ENCODE measurements around the gene SNX1. TPM values are rescaled to one million over a fixed set of nuclear protein-coding genes. Genes with fewer than 3 reads are reported as not detected.
"Not testable (repeated sequence)": the region's sequence is repeated elsewhere in the genome, so short reads cannot be mapped to it uniquely, and the experiment has no call there.

SNX1 gene
- polyA plus RNA-seq, 1 donor, result 93.6 TPM

DNA sequence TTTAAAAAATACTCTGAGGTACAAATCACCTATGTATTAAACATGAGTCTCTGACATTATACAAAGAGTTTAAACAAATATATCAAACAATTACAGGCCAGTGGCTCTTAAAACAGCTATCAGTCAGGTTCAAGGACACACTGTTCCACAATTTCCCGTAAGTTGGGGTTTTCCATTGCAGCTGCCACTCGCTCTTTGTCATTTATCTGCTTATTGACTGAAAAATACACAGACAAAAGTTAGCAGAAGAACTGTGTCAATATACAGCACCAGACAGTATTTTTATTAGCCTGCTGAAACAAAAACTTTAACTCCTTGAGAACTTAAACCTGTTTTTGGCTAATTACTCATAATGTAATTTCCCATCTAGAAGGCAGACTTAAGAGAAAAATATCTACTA, 23.0 kb upstream of the SNX1 start:
- Histone ChIP-seq H3K4me1 (ENCODE audit: control insufficient read depth, insufficient read depth, low read length) (peaks cover 23% of the 10 kb centered on the region), H3K4me3 (ENCODE audit: low read length) (no peak overlapping the region), H3K27ac (ENCODE audit: low read length) (peak overlapping the region; percentile 10), H3K9me3 (ENCODE audit: control insufficient read depth, low read depth, low read length) (no peaks in the 10 kb centered on the region), H3K27me3 (ENCODE audit: control insufficient read depth, insufficient read depth, low read length) (no peaks in the 10 kb centered on the region), H3K36me3 (ENCODE audit: control insufficient read depth, insufficient read depth, low read length) (peaks cover 13% of the 10 kb centered on the region)
- DNase-seq, result peak in 1 of 2 donors; percentile 6
- WGBS (ENCODE audit: insufficient coverage, low lambda C conversion rate), result no CpG with 5 or more reads among the region's 2 CpGs

DNA sequence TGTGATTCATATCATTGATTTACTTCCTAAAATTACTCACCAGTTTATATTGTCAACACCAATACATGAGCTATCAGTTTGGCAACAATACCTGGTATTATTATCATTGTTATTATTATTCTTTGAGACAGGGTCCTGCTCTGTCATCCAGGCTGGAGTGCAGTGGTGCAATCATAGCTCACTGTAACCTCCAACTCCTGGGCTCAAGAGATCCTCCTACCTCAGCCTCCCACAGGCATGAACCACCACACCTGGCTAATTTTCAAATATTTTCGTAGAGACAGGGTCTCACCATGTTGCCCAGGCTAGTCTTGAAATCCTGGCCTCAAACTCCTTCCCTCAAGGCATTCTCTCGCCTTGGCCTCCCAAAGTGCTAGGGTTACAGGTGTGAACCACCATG, 22.3 kb upstream of the SNX1 start:
- H3K4me3 ChIP-seq (ENCODE audit: low read length); H3K27me3 ChIP-seq (ENCODE audit: control insufficient read depth, insufficient read depth, low read length); DNase-seq; H3K27ac ChIP-seq (ENCODE audit: low read length); H3K9me3 ChIP-seq (ENCODE audit: control insufficient read depth, low read depth, low read length): not testable (repeated sequence)
- H3K36me3 ChIP-seq (ENCODE audit: control insufficient read depth, insufficient read depth, low read length), result peaks cover 13% of the 10 kb centered on the region
- peaks cover 23% of the 10 kb centered on the region for H3K4me1 ChIP-seq (ENCODE audit: control insufficient read depth, insufficient read depth, low read length)
- 100% methylated on average over 1 of the region's 2 CpGs for WGBS (ENCODE audit: insufficient coverage, low lambda C conversion rate)

DNA sequence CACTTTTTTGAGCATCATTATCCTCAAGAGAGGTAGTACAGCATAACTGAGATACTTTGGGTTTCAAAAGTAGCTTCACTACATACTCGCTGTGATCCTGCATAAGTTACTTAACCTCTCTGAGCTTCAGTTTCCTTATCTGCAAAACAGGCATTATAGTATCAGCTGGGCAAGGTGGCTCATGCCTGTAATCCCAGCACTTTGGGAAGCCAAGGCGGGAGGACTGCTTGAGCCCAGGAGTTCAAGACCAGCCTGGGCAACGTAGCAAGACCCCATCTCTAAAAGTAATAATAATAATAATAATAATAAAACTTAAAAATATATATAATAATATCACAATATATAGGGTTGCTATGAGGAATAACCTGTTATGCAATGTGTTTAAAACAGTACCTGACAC, 13.0 kb upstream of the SNX1 start:
- H3K4me3 ChIP-seq (ENCODE audit: low read length), result no peak overlapping the region
- DNase-seq, result no peak
- H3K9me3 ChIP-seq (ENCODE audit: control insufficient read depth, low read depth, low read length), result no peaks in the 10 kb centered on the region
- H3K27me3 ChIP-seq (ENCODE audit: control insufficient read depth, insufficient read depth, low read length), result no peaks in the 10 kb centered on the region
- no peak overlapping the region for H3K27ac ChIP-seq (ENCODE audit: low read length)
- WGBS (ENCODE audit: insufficient coverage, low lambda C conversion rate), result 60% methylated on average over 1 of the region's 3 CpGs
- H3K4me1 ChIP-seq (ENCODE audit: control insufficient read depth, insufficient read depth, low read length), result no peaks in the 10 kb centered on the region
- peaks cover 37% of the 10 kb centered on the region for H3K36me3 ChIP-seq (ENCODE audit: control insufficient read depth, insufficient read depth, low read length)

DNA sequence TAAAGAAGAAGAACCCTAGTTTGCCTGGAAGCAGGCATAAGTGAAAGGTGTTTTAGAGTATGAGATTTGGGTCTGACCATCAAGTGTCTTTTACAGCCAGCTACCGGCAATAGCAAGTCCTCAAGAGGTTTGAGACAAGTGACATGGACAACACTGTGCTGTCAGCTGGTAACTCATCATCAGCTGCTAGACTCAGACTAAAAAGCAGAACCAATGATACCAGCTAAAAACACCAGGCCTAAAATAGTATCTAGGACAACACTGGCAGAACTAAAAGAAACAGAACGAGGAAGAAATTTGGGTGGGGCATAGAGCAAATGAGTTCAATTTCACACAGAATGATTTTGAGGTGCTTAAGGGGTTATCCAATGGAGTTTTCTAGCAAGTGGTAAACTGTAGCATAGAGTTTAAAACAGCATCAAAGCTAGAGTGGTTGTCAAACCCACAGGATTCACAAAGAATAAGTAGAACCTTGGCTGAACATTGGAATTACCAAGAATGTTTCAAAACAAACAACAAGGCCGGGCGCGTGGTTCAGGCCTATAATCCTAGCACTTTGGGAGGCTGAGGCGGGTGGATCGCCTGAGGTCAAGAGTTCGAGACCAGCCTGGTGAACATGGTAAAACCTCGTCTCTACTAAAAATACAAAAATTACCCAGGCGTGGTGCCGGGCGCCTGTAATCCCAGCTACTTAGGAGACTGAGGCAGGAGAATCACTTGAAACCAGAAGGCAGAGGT, 6.1 kb upstream of the SNX1 start:
- no peak overlapping the region for H3K27ac ChIP-seq (ENCODE audit: low read length)

DNA sequence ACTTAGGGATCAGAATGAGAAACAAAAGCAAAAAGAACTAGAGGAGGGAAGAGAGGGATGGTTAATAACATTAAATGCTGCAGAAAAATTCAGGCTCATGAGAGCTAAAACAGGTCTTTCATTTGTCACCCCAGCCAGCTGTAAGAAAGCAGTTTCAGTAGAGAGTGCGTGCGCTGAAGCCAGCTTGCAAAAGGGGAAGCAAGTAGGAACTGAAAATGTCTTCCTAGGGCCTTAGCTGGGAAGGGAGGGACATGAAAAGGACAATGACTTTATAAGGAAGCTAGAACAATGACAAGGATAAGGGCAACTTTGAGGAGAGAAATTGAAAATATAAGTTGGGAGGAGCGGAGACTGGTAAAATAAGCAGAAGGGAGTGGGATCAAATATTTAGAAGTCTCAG, 5.3 kb upstream of the SNX1 start:
- peaks cover 14% of the 10 kb centered on the region for H3K36me3 ChIP-seq (ENCODE audit: control insufficient read depth, insufficient read depth, low read length)
- DNase-seq, result no peak
- 86% methylated on average over 3 of the region's 3 CpGs for WGBS (ENCODE audit: insufficient coverage, low lambda C conversion rate)
- H3K27ac ChIP-seq (ENCODE audit: low read length), result no peak overlapping the region
- H3K9me3 ChIP-seq (ENCODE audit: control insufficient read depth, low read depth, low read length), result no peaks in the 10 kb centered on the region
- H3K27me3 ChIP-seq (ENCODE audit: control insufficient read depth, insufficient read depth, low read length), result no peaks in the 10 kb centered on the region
- peaks cover 12% of the 10 kb centered on the region for H3K4me1 ChIP-seq (ENCODE audit: control insufficient read depth, insufficient read depth, low read length)
- no peak overlapping the region for H3K4me3 ChIP-seq (ENCODE audit: low read length)

More for the DNA sequence above, 6.1 kb upstream of the SNX1 start:
- H3K9me3 ChIP-seq (ENCODE audit: control insufficient read depth, low read depth, low read length), result no peaks in the 10 kb centered on the region
- H3K36me3 ChIP-seq (ENCODE audit: control insufficient read depth, insufficient read depth, low read length), result peaks cover 19% of the 10 kb centered on the region
- H3K4me3 ChIP-seq (ENCODE audit: low read length), result no peak overlapping the region
- WGBS (ENCODE audit: insufficient coverage, low lambda C conversion rate), result no CpG with 5 or more reads among the region's 12 CpGs
- H3K4me1 ChIP-seq (ENCODE audit: control insufficient read depth, insufficient read depth, low read length), result peaks cover 5% of the 10 kb centered on the region
- DNase-seq, result no peak
- no peaks in the 10 kb centered on the region for H3K27me3 ChIP-seq (ENCODE audit: control insufficient read depth, insufficient read depth, low read length)

DNA sequence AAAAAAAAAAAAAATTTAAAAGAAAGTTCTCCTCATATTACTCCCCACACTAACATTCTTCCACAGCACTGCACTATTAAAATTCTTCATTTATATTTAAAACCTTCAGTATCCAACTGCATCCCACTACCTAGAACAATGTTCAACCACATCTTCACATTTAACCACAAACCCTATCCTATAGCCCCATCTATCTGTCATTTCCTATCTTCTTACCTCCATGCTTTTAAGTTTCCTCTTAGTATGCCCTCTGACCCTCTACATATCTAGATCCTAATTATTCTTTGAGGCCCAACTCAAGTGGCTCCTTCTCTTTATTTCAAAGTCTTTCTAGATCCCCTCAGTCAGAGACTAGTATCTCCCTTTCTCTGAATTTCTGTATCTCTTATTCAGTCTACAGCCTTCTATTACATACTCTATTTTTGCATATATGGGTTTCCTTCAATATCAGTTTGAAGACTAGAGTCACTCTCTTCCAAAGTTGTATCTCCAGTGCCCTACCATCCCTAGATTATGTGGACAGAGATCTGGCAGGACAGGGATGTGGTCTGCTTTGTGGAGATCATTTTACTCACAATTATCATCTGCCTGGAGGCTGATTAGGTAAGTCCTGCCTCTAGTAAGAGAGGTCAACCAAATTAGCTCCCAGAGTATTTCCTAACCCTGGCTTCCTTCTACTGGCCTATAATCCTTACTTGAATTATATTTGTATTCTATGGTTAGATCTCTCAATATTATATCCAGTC, 3.5 kb upstream of the SNX1 start:
- H3K4me1 ChIP-seq (ENCODE audit: control insufficient read depth, insufficient read depth, low read length), result peaks cover 13% of the 10 kb centered on the region

DNA sequence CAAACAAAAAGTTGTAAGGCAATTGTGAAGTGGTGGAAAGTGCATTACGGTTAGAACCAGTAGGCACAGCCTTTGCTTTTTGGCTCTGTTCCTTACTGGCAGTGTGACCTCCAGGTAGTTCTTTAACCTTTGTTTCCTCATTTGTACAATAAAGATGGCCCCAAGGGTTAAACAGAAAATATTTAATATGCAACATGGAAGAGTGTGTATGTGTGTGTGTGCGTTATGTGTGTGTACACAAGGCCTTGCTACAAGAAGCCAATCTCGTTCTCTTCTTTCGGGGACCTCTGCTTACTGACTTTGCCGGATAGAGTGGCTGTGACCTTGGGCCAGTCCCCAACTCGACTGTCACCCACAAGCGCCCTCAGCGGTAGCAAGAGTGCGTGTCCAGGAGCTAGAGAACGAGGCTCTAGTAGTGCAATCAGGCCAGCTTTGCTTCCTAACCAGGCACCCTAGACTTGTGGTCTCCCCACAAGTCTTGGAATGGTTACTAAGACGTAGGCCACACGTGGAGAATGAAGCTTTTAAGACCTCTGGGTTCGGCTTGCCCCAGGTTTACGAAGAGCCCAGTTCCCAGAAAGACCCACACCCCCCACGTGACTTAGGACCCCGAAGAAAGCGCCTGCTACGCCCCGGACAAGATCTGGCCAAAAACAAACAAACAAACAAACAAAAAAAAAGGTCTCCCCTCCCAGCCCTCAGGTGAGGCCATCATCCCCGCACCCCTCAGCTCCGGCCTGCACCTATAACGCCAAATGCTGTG, 2.7 kb upstream of the SNX1 start:
- H3K27ac ChIP-seq (ENCODE audit: low read length), result peak overlapping the region; percentile 73
- H3K36me3 ChIP-seq (ENCODE audit: control insufficient read depth, insufficient read depth, low read length), result peaks cover 10% of the 10 kb centered on the region
- H3K9me3 ChIP-seq (ENCODE audit: control insufficient read depth, low read depth, low read length), result no peaks in the 10 kb centered on the region
- 20% methylated on average over 1 of the region's 22 CpGs for WGBS (ENCODE audit: insufficient coverage, low lambda C conversion rate)
- peaks cover 16% of the 10 kb centered on the region for H3K4me1 ChIP-seq (ENCODE audit: control insufficient read depth, insufficient read depth, low read length)
- H3K4me3 ChIP-seq (ENCODE audit: low read length), result peak overlapping the region; percentile 66
- H3K27me3 ChIP-seq (ENCODE audit: control insufficient read depth, insufficient read depth, low read length), result no peaks in the 10 kb centered on the region
- DNase-seq, result peak; percentile 33 to 66

More for the DNA sequence above, 3.5 kb upstream of the SNX1 start:
- Histone ChIP-seq H3K9me3 (ENCODE audit: control insufficient read depth, low read depth, low read length) (no peaks in the 10 kb centered on the region), H3K27me3 (ENCODE audit: control insufficient read depth, insufficient read depth, low read length) (no peaks in the 10 kb centered on the region), H3K4me3 (ENCODE audit: low read length) (no peak overlapping the region), H3K27ac (ENCODE audit: low read length) (peak overlapping the region; percentile 73), H3K36me3 (ENCODE audit: control insufficient read depth, insufficient read depth, low read length) (peaks cover 14% of the 10 kb centered on the region)
- DNase-seq, result peak in 1 of 2 donors; percentile 39

DNA sequence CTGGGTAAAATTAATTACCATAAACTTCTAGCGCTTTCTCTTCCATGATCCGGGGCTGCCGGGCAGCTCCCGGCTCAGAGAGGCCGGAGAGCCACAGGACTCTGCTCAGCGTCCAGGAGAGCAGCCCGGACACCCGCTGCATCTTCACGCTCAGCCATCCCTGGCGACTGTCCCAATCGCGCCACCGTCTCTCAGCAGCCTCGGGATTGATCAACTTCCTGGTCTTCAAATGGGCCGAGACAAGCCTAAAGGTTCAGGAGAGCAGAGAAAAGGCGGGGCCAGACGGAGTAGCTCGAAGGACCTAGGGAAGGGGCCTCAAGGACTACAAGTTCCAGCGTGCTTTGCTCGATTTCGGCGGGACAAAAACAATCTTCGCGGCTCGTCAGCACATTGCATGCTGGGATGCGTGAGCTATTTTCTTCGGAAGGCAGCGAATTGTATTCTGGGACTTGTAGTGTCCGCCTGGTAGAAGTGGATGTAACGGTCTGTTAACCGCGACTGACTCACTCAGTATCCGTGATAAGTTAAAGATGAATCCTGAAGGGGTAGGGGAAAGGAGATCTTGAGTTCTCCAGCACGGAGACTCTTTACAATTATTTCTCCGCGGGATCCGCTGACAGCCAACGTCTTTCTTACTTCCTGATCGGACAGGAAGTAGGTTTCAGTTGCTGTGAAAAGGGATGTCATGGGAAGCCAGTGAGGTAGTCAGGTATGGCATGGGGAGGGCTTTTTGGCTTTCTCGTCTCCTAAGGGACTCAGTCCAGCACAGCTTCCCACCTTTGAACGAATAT, 2.0 kb upstream of the SNX1 start, which contains the start of gene CIAO2A:
Gene CIAO2A, minus strand, starts transcription at position 212 of the 791 bp plus-strand sequence. Its CDS starts 70 bp downstream, at position 142.
- Histone ChIP-seq H3K27ac (ENCODE audit: low read length) (peak within 1 kb of the TSS; percentile 76), H3K9me3 (ENCODE audit: control insufficient read depth, low read depth, low read length) (no peaks in the 10 kb centered on the region), H3K4me1 (ENCODE audit: control insufficient read depth, insufficient read depth, low read length) (peaks cover 16% of the 10 kb centered on the region), H3K27me3 (ENCODE audit: control insufficient read depth, insufficient read depth, low read length) (no peaks in the 10 kb centered on the region), H3K36me3 (ENCODE audit: control insufficient read depth, insufficient read depth, low read length) (peaks cover 4% of the 10 kb centered on the region), H3K4me3 (ENCODE audit: low read length) (peak within 1 kb of the TSS; percentile 66)
- DNase-seq, result peak; percentile 99 to 100
- WGBS (ENCODE audit: insufficient coverage, low lambda C conversion rate), result no CpG with 5 or more reads among the region's 41 CpGs

DNA sequence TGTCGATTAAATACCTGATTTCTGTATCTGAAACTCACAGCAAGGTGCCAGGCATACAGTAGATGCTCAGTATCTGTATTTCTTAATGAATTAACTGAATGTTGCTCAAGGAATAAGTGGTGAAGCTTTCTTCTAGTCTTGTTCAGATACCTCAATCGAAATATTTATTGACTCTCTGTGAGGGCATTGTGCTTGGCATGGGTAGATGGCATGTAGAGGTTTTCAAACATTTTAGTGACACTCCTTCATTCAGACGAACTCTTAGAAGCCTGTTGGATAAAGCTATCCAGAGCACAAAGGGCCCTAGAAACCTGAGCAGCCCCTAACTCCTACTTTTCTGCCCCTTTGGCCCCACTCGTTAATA, 369 bp upstream of the SNX1 start:
- 100% methylated on average over 1 of the region's 4 CpGs for WGBS (ENCODE audit: insufficient coverage, low lambda C conversion rate)
- H3K4me3 ChIP-seq (ENCODE audit: low read length), result peak overlapping the region; percentile 89

More for the DNA sequence above, 369 bp upstream of the SNX1 start:
- Histone ChIP-seq H3K27ac (ENCODE audit: low read length) (peak overlapping the region; percentile 78), H3K36me3 (ENCODE audit: control insufficient read depth, insufficient read depth, low read length) (no peaks in the 10 kb centered on the region), H3K27me3 (ENCODE audit: control insufficient read depth, insufficient read depth, low read length) (no peaks in the 10 kb centered on the region), H3K4me1 (ENCODE audit: control insufficient read depth, insufficient read depth, low read length) (peaks cover 16% of the 10 kb centered on the region), H3K9me3 (ENCODE audit: control insufficient read depth, low read depth, low read length) (no peaks in the 10 kb centered on the region)
- DNase-seq, result no peak
